CD1c-positive myeloid dendritic cell (primary cell): ENCODE results near the gene NCAPD3.
"Not testable (repeated sequence)": the region's sequence is repeated elsewhere in the genome, so short reads cannot be mapped to it uniquely, and the experiment has no call there.

ENCODE experiments used
- DNase-seq: peaks from one replicate; pipeline ENCODE4 v3.0.0-alpha.2; 2016; ENCODE audit errors: extremely low spot score

NCAPD3 gene

GRCh38 chr11:134223836-134224709 is at the start of gene NCAPD3, which contains the start of gene VPS26B:
TSS of gene NCAPD3 (minus strand) at chr11:134223967. CDS start at chr11:134223926, 41 bp downstream.
TSS of gene VPS26B (plus strand) at chr11:134224671. CDS start at chr11:134225123, 452 bp downstream.
- peak; percentile 99 for DNase-seq

DNA sequence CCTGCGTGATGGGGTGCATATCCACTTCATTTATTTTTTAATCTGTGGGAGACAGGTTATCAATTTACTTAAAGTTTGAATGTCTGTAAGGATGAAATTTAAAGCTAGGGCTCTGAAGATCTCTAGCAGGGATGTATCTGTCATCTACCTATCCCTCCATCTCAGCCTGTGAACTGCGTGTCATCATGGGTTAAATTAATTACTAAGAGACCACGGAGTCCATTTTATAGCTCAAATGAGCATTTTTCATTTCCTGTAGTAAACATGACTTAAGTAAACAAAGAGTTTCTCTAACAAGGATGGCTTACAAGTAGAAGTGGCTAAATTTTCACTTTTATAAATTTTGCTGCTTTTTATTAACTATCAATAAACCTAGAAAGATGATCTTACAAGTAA is 49.5 kb upstream of the NCAPD3 start:
- DNase-seq, result no peak

DNA sequence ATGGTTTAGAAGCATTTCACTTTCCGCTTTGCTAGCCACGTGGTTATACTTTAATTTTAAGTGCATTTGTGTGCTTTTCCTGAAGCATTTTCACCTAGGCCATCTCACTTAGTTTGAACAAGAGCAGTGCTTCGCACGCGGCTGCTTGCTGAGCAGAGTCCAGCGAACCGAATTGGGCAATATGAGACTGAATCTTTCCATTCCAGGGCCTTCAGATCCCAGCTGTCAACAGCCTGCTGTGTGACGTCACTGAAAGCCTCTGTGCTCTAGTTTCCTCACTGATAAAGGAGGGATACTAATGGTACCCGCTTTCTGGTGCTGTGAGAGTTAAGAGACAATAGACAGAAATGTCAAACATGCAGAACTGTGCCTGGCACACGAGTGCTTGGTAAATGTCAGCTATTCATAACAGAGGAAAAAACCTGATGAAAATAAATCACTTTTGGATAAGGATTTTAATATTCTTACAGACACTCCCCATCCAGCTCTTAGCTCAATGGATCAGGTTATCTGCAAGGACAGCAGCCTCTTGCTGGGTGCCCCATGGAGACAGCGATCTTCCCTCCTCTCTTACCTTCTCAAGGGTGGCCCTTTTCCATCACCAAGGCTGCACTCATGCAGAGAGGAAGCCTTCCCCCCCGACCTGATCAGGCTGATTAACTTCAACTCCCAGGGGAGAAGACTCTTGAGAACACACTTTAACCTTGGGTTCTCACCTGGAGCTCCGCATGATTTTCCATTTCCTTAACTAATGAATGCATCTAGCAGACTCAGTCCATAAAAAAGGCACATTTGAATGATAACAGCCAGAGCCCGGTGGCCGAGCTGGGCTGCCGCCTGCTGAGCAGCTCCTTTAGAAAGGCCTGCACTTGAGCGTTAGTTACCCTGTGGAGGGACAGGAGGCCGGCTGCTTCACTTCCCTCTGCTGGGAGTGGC is 48.9 kb upstream of the NCAPD3 start:
- no peak for DNase-seq

DNA sequence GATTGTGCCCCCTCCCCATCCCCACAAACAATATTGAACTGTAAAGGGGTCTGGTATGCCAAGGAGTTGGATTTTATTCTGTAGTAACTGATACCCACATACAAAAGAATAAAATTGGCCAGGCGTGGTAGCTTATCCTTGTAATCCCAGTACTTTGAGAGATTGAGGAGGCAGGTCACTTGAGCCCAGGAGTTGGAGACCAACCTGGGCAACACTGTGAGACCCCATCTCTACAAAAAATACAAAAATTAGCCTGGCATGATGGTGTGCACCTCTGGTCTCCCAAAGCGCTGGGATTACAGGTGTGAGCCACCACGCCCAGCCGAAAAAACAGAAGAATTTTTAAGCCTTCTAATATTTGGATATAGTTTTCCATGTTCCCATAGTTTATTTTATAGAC is 48.2 kb upstream of the NCAPD3 start:
- DNase-seq, result no peak

DNA sequence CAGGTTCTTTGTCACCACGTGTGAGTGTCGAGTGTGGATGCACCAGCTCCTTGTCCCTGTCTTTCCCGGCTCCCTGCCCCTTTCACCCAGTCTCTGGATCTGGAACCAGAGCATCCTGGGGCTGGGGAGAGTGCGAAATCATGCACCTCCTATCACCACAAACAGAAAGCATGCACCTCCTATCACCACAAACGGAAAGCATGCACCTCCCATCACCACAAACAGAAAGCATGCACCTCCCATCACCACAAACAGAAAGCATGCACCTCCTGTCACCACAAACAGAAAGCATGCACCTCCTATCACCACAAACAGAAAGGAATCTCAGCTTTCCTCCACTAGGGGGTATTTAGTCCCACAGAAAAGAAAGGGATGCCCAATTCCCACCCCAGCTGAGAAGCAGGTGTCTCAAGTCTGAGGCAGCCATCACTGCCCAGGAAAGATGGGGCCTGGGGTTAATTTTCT is 46.5 kb upstream of the NCAPD3 start:
- DNase-seq, result no peak

DNA sequence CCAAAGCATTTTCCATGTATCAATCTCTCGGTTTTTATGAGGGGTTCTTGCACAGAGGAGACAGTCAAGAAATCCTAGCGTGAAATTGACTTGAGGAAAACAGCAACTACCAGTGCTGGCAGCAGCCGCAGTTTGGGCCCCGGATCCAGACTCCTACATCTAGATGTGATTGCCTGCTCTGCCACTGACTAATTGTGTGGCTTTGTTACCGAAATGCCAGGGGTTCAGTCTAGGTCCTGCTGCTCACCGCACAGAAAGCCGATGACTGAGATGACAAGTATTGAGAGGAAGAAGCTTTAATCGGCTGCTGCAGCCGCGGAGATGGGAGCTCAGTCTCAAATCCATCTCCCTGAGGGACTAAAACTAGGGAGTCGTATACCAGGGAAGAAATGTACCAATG is 44.2 kb upstream of the NCAPD3 start:
- no peak for DNase-seq

DNA sequence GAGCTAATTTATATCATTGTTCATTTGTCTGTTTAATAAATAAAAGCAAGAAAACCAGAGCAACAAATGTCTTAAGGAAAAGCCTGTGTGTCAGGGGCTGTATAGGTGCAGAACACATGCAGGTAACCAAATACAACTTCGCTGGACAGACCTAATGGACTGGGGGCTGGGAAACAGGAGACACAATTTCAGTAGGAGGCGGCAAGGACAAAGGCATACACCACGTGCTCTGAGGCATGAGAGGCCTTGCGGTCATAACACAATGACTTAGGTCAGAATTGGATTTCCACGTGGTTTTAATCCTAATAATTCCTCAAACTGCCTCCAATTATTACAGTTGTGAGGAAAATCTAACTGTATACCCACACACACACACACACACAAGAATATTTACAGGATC is 43.7 kb upstream of the NCAPD3 start:
- DNase-seq, result no peak

GRCh38 chr11:134266841-134267251 is 43.1 kb upstream of the NCAPD3 start:
- peak; percentile 73 for DNase-seq

DNA sequence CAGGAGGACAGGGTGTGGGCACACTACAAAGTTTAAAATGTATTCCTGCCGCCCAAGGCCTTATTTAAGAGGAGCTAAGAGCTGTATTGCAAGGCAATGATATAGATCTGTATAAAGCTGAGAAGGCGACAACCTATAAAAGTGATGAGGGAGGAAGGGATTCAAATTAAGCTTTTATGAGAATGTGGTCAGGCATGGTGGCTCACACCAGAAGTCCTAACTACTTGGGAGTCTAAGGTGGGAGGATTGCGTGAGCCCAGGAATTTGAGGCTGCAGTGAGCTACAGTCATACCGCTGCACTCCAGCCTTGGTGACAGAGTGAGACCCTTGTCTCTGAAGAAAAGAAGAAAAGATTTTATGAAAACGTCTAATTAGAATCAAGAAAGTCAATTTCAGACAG is 42.7 kb upstream of the NCAPD3 start:
- DNase-seq, result no peak

DNA sequence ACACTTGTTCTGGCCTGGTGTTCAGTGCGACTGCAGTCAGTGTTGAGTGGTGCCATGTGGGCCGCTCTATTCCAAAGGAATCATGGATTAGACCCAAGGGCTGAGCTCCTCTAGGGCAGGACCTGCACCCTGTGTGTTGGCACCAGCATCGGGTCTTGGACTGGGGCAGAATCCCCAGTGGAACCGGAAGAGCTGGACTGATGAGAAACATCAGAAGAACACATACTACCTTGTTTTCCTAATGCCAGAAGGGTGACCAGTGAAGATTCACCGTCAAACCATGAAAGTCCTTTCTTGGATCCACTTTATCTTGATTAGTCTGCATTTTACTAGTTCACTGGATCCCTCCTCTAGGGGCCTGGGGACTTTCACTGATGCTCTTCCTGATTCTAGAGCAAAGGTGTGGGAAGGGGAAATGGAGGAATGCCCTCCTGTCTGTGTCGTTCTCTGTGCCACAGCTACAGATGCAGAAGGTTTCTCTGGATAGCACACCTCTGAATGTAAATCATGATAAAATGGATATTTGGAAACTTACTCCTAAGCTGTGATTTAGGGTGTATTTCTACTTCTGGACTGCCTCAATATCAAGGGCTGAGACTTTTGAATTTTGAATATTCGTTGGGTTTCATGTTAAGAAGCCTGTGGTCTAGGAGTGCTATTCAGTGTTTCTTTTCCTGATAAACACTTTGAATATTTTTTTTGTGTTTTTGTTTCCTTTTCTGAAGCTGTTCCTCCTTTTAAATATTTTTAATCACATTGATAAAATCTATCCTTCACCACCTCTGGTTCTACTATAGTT is 41.4 kb upstream of the NCAPD3 start:
- DNase-seq, result no peak

DNA sequence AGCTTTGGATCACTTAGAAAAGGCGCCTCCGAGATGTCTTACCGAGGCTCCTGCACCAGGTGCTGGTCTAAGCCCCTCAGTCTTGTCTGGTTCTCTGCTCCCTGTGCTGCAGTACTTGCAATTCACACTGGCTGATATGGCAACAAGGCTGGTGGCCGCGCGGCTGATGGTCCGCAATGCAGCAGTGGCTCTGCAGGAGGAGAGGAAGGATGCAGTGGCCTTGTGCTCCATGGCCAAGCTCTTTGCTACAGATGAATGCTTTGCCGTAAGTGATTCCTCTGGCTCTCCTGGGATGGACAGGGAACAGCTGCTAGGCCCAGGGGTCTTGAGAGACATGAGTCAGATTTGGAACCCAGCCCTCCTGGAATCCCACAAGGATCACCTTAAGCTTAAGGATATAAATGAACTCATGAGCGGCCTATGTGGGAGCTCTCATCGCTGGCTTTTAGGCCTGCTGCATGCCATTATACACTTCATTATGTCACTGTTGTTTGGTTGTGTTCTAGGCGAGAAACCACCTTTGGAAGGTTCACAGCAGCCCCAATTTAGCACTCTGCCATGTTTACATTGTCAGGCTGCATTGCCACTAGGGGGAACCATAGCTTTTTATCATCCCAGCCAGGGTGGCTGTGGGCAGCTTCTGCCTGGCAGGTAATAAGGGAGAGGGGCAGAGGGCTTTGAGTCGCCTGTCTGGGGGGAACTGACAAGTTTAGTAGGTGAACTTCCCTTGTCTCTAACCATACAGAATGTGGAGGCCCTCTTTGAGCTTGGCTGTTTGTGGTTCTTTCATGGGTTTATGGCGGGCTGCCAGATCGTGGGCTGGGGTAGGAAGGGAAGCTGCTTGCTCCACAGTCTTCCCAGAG is 38.1 kb upstream of the NCAPD3 start:
- DNase-seq, result peak; percentile 21

DNA sequence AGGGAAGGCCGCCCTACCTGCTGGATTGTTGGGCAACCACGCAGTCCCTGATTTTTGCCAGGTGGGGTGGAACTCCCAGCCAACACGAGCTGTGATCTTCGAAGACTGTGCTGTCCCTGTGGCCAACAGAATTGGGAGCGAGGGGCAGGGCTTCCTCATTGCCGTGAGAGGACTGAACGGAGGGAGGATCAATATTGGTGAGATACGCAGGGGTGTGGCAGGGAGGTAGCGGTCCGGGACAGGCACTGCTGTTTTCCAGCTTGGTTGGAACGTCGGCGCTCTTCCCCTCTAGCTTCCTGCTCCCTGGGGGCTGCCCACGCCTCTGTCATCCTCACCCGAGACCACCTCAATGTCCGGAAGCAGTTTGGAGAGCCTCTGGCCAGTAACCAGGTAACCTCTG is 37.2 kb upstream of the NCAPD3 start:
- DNase-seq, result no peak

DNA sequence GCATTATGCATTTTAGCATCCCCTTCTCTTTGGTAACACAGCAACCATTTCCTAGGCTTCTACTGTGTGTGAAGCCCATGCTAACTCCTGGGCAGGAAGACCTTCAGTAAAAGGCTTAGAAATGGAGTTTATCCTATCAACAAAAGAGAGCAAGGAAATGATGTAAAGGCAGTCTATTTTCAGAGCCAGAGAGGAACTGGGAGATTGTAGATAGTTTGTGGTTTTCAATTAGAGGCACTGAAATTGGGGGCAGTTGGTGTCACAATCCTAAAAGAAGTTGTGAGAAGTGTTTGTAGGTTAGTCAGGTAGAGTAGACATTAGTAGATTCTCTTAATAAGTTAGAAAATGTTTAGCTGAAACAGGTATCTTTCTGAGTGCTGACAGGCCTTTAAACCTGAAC is 36.7 kb upstream of the NCAPD3 start:
- peak; percentile 17 for DNase-seq

DNA sequence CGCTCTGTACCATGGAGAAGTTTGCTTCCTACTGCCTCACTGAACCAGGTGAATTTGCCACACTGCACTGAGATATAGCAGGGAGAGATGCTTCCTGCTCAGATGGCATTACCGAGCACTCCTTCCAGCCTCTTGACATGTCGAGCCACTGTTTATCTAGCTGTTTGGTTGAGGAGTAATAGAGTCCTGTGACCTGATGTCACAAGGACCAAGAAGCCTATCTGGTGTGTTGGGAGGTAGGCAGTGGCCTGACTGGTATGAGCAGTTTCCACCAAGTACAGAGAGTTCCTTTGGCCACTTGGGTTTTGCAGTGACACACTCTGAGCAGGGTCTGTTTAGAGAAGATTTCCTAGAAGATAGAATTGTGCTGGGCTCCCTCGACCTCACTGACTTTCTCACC is 34.8 kb upstream of the NCAPD3 start:
- no peak for DNase-seq

DNA sequence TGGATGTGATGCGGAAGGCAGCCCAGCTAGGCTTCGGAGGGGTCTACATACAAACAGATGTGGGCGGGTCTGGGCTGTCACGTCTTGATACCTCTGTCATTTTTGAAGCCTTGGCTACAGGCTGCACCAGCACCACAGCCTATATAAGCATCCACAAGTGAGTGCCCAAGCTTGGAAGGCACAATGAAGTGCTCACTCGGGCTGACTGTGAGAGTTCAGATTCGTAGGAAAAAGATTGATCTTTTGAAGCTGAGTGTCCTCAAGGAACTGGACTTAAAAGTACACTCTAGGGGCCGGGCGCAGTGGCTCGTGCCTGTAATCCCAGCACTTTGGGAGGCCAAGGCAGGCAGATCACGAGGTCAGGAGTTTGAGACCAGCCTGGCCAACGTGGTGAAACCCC is 33.3 kb upstream of the NCAPD3 start:
- DNase-seq, result no peak

GRCh38 chr11:134255184-134255561 is 31.4 kb upstream of the NCAPD3 start:
- DNase-seq, result not testable (repeated sequence)

GRCh38 chr11:134254433-134255183 is 30.8 kb upstream of the NCAPD3 start:
- peak; percentile 12 for DNase-seq

GRCh38 chr11:134253188-134253993 is 29.6 kb upstream of the NCAPD3 start, which contains the start of the genes ACAD8 and THYN1:
TSS of gene ACAD8 (plus strand) at chr11:134253568. CDS start at chr11:134253601, 33 bp downstream.
TSS of gene THYN1 (minus strand) at chr11:134253352. CDS start at chr11:134252882, 470 bp downstream.
- peak; percentile 97 for DNase-seq
